ENCODE data around the gene SERPINA4.

- TF ChIP-seq CTCF (conservative IDR thresholded peaks at IDR 0.05; ENCODE audit: low read length) (no peak), EZH2phosphoT487 (IDR thresholded peaks at IDR 0.05; ENCODE audit: borderline replicate concordance) (no peak)
These were observed 391 bp downstream of the SERPINA4 start for GRCh38 chr14:94561656-94562010.

Measured in Loucy (cell line).